ENCODE data around the gene TAB3. TPM values are rescaled to one million over a fixed set of nuclear protein-coding genes. Genes with fewer than 3 reads are reported as not detected.

TAB3 gene
- total and polyA plus RNA-seq, 3 experiments from 2014 or later = 7.6 to 21.4 (median 21.1) TPM

DNA sequence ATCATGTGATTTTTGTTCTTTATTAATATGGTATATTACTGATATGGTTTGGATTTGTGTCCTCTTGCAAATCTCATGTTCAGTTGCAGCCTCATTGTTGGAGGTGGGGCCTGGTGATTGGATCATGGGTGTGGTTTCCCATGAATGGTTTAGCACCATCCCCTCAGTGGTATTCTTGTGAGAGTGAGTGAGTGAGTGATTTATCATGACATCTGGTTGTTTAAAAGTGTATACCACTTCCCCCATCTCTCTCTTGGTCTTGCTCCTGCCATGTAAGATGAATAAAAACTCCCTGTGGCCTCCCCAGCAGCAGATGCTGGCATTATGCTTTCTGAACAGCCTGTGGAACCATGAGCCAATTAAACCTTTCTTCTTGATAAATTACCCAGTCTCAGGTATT lies 111.5 kb downstream of the TAB3 start:
- no peaks in the 10 kb centered on the region for H3K9me3 ChIP-seq (ENCODE audit: low read length)
- no peaks in the 10 kb centered on the region for H3K36me3 Mint-ChIP-seq
- H3K27ac ChIP-seq (ENCODE audit: low read depth, low read length) = no peak overlapping the region
- H3K4me1 Mint-ChIP-seq = no peaks in the 10 kb centered on the region
- peaks cover 1 to 4% of the 10 kb centered on the region in 2 donors for H3K27me3 Mint-ChIP-seq
- H3K4me3 Mint-ChIP-seq = no peak overlapping the region
- no peak for DNase-seq
- H3K4me3 ChIP-seq (ENCODE audit: low read length) = no peak overlapping the region
- H3K27me3 ChIP-seq (ENCODE audit: insufficient read depth, low read length, poor library complexity, severe bottlenecking) = no peaks in the 10 kb centered on the region
- no peaks in the 10 kb centered on the region for H3K36me3 ChIP-seq (ENCODE audit: insufficient read depth, low read length)
- H3K4me1 ChIP-seq (ENCODE audit: insufficient read depth, low read length) = no peaks in the 10 kb centered on the region
- CTCF ChIA-PET = no interaction called here
- H3K27ac Mint-ChIP-seq = no peak overlapping the region
- POLR2A ChIA-PET = no interaction called here
- peaks cover 0 to 3% (median 2%) of the 10 kb centered on the region in 5 donors for H3K9me3 Mint-ChIP-seq

Other genes starting within 250 kb of the TAB3 start
- gene GK, start 235.8 kb downstream of the TAB3 start, total RNA-seq = 10 to 100 TPM; 24.9 to 26.4 TPM
- gene GK, start 235.8 kb downstream of the TAB3 start, polyA plus RNA-seq = 3.8 TPM
- gene FTHL17, start 182.8 kb upstream of the TAB3 start, total RNA-seq = not detected
- not detected for gene FTHL17, start 182.8 kb upstream of the TAB3 start, polyA plus RNA-seq